GM12873 (cell line): ENCODE results near the gene RAMP2.

Experiments
- TF ChIP-seq, protein P1 (sequence below): IDR thresholded peaks from 2 replicates; pipeline ENCODE4 v1.5.1; 2012; ENCODE audit warnings: low read depth, mild to moderate bottlenecking, moderate library complexity, low read length, control low read depth; ENCODE audit not compliant: insufficient read depth; ENCODE audit errors: missing control alignments

The RAMP2 gene

DNA sequence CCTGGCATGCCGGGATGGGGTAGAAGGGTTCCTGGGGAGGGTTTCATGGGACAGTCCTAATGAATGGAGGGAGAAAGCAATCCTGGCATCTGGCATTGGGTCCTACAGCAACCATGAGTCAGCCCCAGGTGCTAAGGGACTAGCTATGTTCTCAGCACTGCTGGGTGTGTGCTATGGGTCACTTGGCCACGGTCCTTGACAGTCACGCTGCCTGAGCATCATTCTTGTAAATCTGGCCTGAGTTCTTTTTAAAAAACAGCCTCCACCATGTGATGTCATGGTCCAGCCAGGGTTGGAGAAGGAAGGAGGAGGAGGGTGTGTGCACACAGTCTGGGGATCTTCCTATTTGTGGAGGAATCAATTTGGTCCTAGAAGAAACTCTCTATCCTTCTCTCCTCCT lies 6.2 kb upstream of the RAMP2 start:
- TF ChIP-seq, protein P1, sequence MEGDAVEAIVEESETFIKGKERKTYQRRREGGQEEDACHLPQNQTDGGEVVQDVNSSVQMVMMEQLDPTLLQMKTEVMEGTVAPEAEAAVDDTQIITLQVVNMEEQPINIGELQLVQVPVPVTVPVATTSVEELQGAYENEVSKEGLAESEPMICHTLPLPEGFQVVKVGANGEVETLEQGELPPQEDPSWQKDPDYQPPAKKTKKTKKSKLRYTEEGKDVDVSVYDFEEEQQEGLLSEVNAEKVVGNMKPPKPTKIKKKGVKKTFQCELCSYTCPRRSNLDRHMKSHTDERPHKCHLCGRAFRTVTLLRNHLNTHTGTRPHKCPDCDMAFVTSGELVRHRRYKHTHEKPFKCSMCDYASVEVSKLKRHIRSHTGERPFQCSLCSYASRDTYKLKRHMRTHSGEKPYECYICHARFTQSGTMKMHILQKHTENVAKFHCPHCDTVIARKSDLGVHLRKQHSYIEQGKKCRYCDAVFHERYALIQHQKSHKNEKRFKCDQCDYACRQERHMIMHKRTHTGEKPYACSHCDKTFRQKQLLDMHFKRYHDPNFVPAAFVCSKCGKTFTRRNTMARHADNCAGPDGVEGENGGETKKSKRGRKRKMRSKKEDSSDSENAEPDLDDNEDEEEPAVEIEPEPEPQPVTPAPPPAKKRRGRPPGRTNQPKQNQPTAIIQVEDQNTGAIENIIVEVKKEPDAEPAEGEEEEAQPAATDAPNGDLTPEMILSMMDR, result no peak

DNA sequence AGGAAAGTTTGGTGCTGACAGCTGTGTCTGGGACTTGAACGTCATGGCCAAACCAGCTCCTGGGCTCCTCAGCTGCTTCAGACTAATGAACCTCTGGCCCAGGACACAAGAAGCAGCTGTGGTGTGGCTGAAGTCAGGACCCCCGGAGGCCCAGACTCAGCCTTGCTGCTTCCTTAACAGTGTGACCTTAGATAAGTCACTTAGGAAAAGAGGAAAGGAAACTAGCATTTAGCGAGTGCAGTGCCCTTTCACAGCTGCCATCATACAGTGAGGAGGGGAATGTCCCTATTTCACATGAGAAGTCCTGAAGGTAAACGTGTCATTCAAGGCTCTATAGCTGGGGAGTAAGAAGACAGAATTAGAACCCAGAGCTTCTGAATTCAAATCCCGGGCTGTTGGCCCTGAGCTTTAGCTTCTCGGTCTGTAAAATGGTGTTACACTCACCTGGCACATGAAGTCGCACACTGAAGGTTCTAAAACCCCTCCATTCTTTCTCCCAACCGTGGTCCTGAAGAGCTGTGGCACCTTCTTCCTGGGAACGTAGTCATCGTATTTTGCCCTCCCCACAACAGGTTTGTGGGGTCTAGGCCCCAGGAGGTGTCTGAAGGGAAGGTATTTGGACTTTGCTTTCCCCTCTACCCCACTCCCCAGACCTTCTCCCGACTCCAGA lies 910 bp upstream of the RAMP2 start:
- TF ChIP-seq, protein P1, result no peak

DNA sequence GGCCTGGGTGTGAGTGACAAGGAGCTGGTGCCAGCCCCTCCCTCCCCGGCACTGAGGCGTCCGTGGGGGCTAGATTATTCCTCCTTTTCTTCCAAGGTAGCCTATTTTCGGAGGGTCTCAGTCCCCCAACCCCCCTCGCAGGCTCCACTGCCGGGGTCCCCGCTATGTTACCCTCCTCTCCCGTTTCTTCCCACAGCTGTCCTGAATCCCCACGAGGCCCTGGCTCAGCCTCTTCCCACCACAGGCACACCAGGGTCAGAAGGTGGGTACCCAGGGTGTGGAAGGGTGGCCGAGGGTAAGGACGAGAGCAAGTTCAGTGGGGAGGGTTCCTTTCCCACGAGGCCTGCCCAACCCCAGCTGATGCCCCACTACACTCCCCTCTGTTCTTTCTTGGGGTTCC lies 611 bp downstream of the RAMP2 start:
- TF ChIP-seq, protein P1, result no peak

DNA sequence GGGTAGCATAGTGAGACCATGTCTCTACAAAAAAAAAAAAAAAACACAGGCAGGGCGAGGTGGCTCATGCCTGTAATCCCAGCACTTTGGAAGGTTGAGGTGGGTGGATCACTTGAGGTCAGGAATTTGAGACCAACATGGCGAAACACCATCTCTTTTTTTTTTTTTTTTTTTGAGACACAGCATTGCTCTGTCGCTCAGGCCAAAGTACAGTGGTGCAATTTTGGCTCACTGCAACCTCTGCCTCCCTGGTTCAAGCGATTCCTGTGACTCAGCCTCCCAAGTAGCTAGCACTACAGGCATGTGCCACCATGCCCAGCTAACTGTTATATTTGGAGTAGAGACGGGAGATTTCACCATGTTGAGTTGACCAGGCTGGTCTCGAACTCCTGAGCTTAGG lies 5.1 kb downstream of the RAMP2 start:
- TF ChIP-seq, protein P1, result no peak

DNA sequence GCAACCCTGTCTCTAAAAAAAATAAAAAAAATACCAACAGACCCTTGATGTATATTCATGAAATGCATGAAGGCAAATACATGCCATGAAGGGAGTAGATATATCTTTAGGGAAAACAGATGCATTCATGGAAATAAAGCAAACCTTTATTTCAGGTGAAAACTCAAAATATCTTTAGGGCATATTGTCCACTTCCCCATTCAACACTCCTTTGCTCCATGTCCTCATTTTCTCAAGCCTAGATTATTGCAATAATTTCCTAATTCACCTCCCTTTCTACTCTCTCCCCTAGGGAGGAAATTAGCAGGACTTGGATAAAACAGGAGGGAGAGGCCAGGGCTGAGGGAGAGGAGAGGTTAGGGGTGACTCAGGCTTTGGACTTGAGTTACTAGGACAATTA lies 6.5 kb downstream of the RAMP2 start:
- TF ChIP-seq, protein P1, result no peak

DNA sequence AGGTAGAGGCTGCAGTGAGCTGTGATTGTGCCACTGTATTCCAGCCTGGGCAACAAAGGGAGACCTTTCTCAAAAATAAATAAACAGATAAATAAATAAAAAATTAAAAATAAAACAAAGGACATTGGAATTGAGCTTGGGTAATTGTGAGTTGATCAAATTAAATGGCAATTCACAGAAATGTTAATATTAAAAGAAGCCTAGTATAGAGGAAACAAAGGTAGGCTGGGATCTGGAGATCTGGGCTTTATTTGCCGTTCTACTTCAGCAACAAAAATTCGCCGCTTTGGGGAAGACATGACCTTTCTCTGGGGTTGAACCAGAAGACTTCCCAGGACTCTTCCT lies 11.9 kb downstream of the RAMP2 start:
- TF ChIP-seq, protein P1, result no peak

DNA sequence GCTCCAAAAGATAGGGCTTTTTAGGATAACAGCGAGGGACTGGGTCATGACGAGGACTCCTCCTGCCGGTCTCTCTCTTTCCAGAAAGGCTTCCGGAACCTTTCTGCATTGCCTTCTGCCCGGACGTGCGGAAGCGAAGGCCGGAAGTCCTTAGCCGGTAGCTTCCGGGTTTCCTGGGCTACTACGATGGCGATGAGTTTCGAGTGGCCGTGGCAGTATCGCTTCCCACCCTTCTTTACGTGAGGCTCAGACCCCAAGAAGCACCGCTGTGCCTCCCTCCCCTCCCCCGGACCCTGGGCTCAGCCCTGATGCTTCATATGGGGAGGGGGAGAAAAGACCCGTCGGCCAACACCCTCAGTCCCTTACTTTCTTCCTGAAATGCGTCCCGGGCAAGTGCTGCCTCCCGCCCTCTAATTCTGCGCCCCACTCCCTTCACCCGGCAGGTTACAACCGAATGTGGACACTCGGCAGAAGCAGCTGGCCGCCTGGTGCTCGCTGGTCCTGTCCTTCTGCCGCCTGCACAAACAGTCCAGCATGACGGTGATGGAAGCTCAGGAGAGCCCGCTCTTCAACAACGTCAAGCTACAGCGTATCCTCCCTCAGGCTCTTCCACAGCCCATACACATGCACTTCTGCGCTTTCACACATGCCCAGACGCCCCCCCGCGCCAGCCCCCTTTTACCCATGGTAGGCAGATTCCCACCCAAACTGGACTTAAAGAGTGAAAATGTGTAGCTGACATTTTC lies 12.4 kb downstream of the RAMP2 start, which contains the start of gene VPS25:
TSS of gene VPS25 (plus strand) at position 160 of the 746 bp plus-strand sequence. CDS start at position 187, 27 bp downstream.
- TF ChIP-seq, protein P1, result peak; percentile 9
